Uterus (tissue), 4 donors: Measurements from ENCODE around the gene MFN2. TPM values are rescaled to one million over a fixed set of nuclear protein-coding genes. Genes with fewer than 3 reads are reported as not detected.
A peak's percentile ranks its signal among the peaks of the same experiment; 100 is the strongest.
"Not testable (repeated sequence)": the region's sequence is repeated elsewhere in the genome, so short reads cannot be mapped to it uniquely, and the experiment has no call there.

Experiments
- DNase-seq, 2 donors: peaks; one replicate each; pipeline ENCODE4 v3.0.0-alpha.2; 2019 to 2020
- H3K27ac ChIP-seq, 2 donors: fragments of 200-600 bp; sonication (generic); 1 replicate in 1 of 2; 2 replicates in 1 of 2; pipeline ENCODE4 v1.5.1; 2016 to 2018
- H3K27me3 ChIP-seq, 2 donors: fragments of 200-600 bp; sonication (generic); one replicate each; pipeline ENCODE4 v1.5.1; 2018 to 2019; ENCODE audit warnings: control low read depth in 1 of 2
- H3K36me3 ChIP-seq, 2 donors: fragments of 200-600 bp; sonication (generic); one replicate each; pipeline ENCODE4 v1.5.1; 2019; ENCODE audit warnings: control low read depth in 1 of 2
- H3K4me1 ChIP-seq, 2 donors: fragments of 200-600 bp; sonication (generic); one replicate each; pipeline ENCODE4 v1.5.1; 2018 to 2019; ENCODE audit warnings: control low read depth in 1 of 2
- H3K4me3 ChIP-seq, 2 donors: fragments of 200-600 bp; sonication (generic); 1 replicate in 1 of 2; 2 replicates in 1 of 2; pipeline ENCODE4 v1.5.1; 2018 to 2019; ENCODE audit warnings: mild to moderate bottlenecking in 1 of 2
- H3K9me3 ChIP-seq, 2 donors: fragments of 200-600 bp; sonication (generic); one replicate each; pipeline ENCODE4 v1.5.1; 2019; ENCODE audit warnings: control low read depth in 1 of 2
- CTCF ChIP-seq, 4 experiments: fragments of 200-600 bp in 2 of 4; fragments of 450-650 bp in 2 of 4; sonication (generic) in 2 of 4; IDR thresholded peaks; one replicate each; pipeline ENCODE4 v1.5.1; 2016 to 2019; ENCODE audit warnings: antibody characterized with exemption in 4 of 4, mild to moderate bottlenecking in 2 of 4, moderate library complexity in 1 of 4
- POLR2A ChIP-seq, 2 donors: fragments of 450-650 bp; IDR thresholded peaks; one replicate each; pipeline ENCODE4 v1.6.1; 2016; ENCODE audit warnings: antibody characterized with exemption in 2 of 2, mild to moderate bottlenecking in 1 of 2, moderate library complexity in 1 of 2
- intact Hi-C: fragments of 100-400 bp; cut with DNase I; formaldehyde crosslinking; loops from one replicate; pipeline ENCODE4 v1.15.1; 2023; ENCODE audit warnings: low total_unique reads
- total RNA-seq, 4 donors: library from RNA; depleted of rRNA in 3 of 4; stranded (reverse); fragments of >200 nt in 3 of 4; gene quantifications; one replicate each; pipeline versions ENCODE4 v1.1.0 to v1.2.4, GENCODE V29; 2014 to 2023
- donor health status: DM: yes; HTN: yes; CAD: no.

Gene MFN2
- total RNA-seq, 4 donors from 2014 or later: 15.6 to 69.5 (median 35.1) TPM

GRCh38 chr1:12029720-12030339, 49.6 kb downstream of the MFN2 start:
- H3K9me3 ChIP-seq: no peaks in the 10 kb centered on the region
- H3K4me3 ChIP-seq: no peak overlapping the region
- DNase-seq: no peak
- no peak overlapping the region for H3K27ac ChIP-seq
- intact Hi-C loops: no loop called here
- TF ChIP-seq CTCF (IDR thresholded peaks at IDR 0.05): no peak
- TF ChIP-seq POLR2A (IDR thresholded peaks at IDR 0.05): no peak
- H3K36me3 ChIP-seq: no peaks in the 10 kb centered on the region
- peaks cover 0 to 3% of the 10 kb centered on the region in 2 donors for H3K4me1 ChIP-seq
- no peaks in the 10 kb centered on the region for H3K27me3 ChIP-seq

- Histone ChIP-seq H3K27ac (no peak overlapping the region), H3K27me3 (no peaks in the 10 kb centered on the region), H3K9me3 (no peaks in the 10 kb centered on the region), H3K4me1 (peaks cover 0 to 3% of the 10 kb centered on the region in 2 donors), H3K36me3 (no peaks in the 10 kb centered on the region), H3K4me3 (no peak overlapping the region)
- DNase-seq: no peak
- intact Hi-C loops: no loop called here
- TF ChIP-seq POLR2A (IDR thresholded peaks at IDR 0.05): no peak
- TF ChIP-seq CTCF (IDR thresholded peaks at IDR 0.05): peak in 3 of 4 experiments; percentile 13 to 40 (median 16)
Measured at GRCh38 chr1:12031039-12031980, 51.1 kb downstream of the MFN2 start.

- DNase-seq: no peak
- Histone ChIP-seq H3K4me3 (no peak overlapping the region), H3K4me1 (peaks cover 0 to 3% of the 10 kb centered on the region in 2 donors), H3K36me3 (no peaks in the 10 kb centered on the region), H3K27me3 (no peaks in the 10 kb centered on the region), H3K27ac (no peak overlapping the region), H3K9me3 (no peaks in the 10 kb centered on the region)
- intact Hi-C loops: no loop called here
- TF ChIP-seq CTCF (IDR thresholded peaks at IDR 0.05) (no peak), POLR2A (IDR thresholded peaks at IDR 0.05) (no peak)
Measured at GRCh38 chr1:12032161-12032621, 51.9 kb downstream of the MFN2 start.

GRCh38 chr1:12033441-12033840, 53.2 kb downstream of the MFN2 start:
- H3K27ac ChIP-seq: peak overlapping the region in 1 of 2 donors; percentile 49

GRCh38 chr1:12034381-12034801, 54.1 kb downstream of the MFN2 start:
- no peaks in the 10 kb centered on the region for H3K36me3 ChIP-seq
- H3K9me3 ChIP-seq: no peaks in the 10 kb centered on the region
- peak overlapping the region; percentile 33 to 49 for H3K27ac ChIP-seq
- H3K4me3 ChIP-seq: no peak overlapping the region
- peaks cover 0 to 3% of the 10 kb centered on the region in 2 donors for H3K4me1 ChIP-seq
- H3K27me3 ChIP-seq: no peaks in the 10 kb centered on the region
- DNase-seq: peak; percentile 56 to 66
- TF ChIP-seq POLR2A (IDR thresholded peaks at IDR 0.05): no peak
- TF ChIP-seq CTCF (IDR thresholded peaks at IDR 0.05): no peak
- intact Hi-C loops: no loop called here

More at GRCh38 chr1:12033441-12033840, 53.2 kb downstream of the MFN2 start:
- H3K27me3 ChIP-seq, DNase-seq, H3K4me1 ChIP-seq, H3K4me3 ChIP-seq, H3K9me3 ChIP-seq, intact Hi-C loops, H3K36me3 ChIP-seq: not testable (repeated sequence)
